Measurements from ENCODE around the gene ATP10A. TPM values are rescaled to one million over a fixed set of nuclear protein-coding genes. Genes with fewer than 3 reads are reported as not detected.

Gene ATP10A
- total and polyA plus RNA-seq, 8 donors: 1.5 to 15.2 (median 3.2) TPM

DNA sequence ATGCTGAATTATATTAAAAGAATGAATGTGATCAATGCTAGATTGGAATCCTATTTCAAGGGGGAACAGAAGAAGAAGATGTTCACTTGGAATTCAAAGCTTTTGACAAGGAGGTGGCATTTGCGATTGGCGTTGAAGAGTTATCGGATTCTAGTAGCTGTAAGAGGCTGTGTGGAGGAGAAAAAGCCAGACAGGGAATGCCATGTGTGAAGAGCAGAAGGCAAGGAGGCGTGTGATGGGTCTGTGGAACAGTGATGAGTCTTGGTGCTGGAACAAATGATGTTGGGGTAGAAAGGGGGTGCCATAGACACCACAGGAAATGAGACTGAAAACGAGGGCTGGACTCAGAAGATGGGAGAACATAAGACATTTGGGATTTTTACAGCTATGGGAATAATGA is 30.5 kb upstream of the ATP10A start:
- H3K4me1 ChIP-seq: peaks cover 0 to 19% (median 5%) of the 10 kb centered on the region in 4 donors
- H3K27me3 ChIP-seq: no peaks in the 10 kb centered on the region
- no peak overlapping the region for H3K4me3 ChIP-seq
- no peaks in the 10 kb centered on the region for H3K9me3 ChIP-seq
- DNase-seq: no peak
- intact Hi-C loops (cut with DNase I; ENCODE audit: low total_unique reads): no loop called here
- 77 to 87% (median 83%) methylated on average over 5 of the region's 5 CpGs for WGBS, 5 donors
- no peaks in the 10 kb centered on the region for H3K36me3 ChIP-seq
- no peak overlapping the region for H3K27ac ChIP-seq
- TF ChIP-seq EP300 (IDR thresholded peaks at IDR 0.05): no peak
- TF ChIP-seq POLR2AphosphoS5 (IDR thresholded peaks at IDR 0.05): no peak
- no peak for TF ChIP-seq POLR2A (IDR thresholded peaks at IDR 0.05)
- TF ChIP-seq, protein P1, sequence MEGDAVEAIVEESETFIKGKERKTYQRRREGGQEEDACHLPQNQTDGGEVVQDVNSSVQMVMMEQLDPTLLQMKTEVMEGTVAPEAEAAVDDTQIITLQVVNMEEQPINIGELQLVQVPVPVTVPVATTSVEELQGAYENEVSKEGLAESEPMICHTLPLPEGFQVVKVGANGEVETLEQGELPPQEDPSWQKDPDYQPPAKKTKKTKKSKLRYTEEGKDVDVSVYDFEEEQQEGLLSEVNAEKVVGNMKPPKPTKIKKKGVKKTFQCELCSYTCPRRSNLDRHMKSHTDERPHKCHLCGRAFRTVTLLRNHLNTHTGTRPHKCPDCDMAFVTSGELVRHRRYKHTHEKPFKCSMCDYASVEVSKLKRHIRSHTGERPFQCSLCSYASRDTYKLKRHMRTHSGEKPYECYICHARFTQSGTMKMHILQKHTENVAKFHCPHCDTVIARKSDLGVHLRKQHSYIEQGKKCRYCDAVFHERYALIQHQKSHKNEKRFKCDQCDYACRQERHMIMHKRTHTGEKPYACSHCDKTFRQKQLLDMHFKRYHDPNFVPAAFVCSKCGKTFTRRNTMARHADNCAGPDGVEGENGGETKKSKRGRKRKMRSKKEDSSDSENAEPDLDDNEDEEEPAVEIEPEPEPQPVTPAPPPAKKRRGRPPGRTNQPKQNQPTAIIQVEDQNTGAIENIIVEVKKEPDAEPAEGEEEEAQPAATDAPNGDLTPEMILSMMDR (IDR thresholded peaks at IDR 0.05): no peak

DNA sequence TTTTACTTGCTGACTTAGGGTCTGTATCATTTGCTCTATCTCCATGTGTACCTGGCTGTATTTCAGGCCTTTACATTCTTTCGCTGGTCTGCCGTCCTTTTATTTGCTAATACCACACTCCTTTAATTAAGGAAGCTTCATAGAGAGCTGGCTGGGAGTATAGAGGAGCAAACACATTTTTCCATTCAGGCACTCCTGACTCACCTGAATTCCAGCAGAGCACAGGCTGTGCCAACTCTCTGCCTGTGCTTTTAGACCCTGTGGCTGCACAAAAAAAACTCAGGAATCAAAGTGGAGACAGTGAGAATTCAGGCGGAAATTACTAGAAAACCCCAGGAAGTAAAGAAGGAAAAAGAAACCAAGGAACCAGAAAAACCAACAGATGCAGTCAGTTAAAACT is 29.0 kb upstream of the ATP10A start:
- Histone ChIP-seq H3K9me3 (no peaks in the 10 kb centered on the region), H3K36me3 (no peaks in the 10 kb centered on the region), H3K27ac (no peak overlapping the region), H3K4me3 (no peak overlapping the region), H3K27me3 (no peaks in the 10 kb centered on the region), H3K4me1 (peaks cover 0 to 19% (median 6%) of the 10 kb centered on the region in 4 donors)
- no peak for DNase-seq
- WGBS, 5 donors: 21 to 37% (median 33%) methylated on average over 3 of the region's 3 CpGs
- intact Hi-C loops (cut with DNase I; ENCODE audit: low total_unique reads): no loop called here
- TF ChIP-seq, protein P1 (IDR thresholded peaks at IDR 0.05): no peak
- TF ChIP-seq POLR2AphosphoS5 (IDR thresholded peaks at IDR 0.05) (no peak), POLR2A (IDR thresholded peaks at IDR 0.05) (no peak), EP300 (IDR thresholded peaks at IDR 0.05) (no peak)

DNA sequence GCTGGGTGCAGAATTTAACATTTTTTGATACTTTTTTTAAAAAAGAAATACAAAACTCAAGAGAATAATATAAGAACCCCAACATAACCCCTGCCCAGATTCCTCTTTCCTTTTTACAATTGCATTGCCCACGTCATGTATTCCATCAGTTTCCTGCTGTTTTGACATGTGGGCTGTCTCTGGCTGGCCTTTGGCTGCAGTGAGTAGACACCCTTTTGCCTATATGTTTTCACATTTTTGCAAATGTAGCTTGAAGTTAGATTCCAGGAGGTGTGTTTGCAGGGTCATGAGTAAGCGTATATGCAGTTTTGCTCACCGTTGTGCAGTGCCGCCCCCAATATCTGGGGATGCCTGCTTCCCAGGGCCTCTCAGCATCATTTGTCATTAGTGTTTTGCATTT is 28.0 kb upstream of the ATP10A start:
- 68 to 77% (median 72%) methylated on average over 4 of the region's 4 CpGs for WGBS, 5 donors
- intact Hi-C loops (cut with DNase I; ENCODE audit: low total_unique reads): no loop called here
- DNase-seq: no peak
- H3K27ac ChIP-seq: no peak overlapping the region
- peaks cover 0 to 22% (median 9%) of the 10 kb centered on the region in 4 donors for H3K4me1 ChIP-seq
- H3K4me3 ChIP-seq: no peak overlapping the region
- H3K36me3 ChIP-seq: no peaks in the 10 kb centered on the region
- TF ChIP-seq, protein P1 (IDR thresholded peaks at IDR 0.05): no peak
- TF ChIP-seq POLR2AphosphoS5 (IDR thresholded peaks at IDR 0.05) (no peak), EP300 (IDR thresholded peaks at IDR 0.05) (no peak), POLR2A (IDR thresholded peaks at IDR 0.05) (no peak)
- H3K27me3 ChIP-seq: no peaks in the 10 kb centered on the region
- no peaks in the 10 kb centered on the region for H3K9me3 ChIP-seq

DNA sequence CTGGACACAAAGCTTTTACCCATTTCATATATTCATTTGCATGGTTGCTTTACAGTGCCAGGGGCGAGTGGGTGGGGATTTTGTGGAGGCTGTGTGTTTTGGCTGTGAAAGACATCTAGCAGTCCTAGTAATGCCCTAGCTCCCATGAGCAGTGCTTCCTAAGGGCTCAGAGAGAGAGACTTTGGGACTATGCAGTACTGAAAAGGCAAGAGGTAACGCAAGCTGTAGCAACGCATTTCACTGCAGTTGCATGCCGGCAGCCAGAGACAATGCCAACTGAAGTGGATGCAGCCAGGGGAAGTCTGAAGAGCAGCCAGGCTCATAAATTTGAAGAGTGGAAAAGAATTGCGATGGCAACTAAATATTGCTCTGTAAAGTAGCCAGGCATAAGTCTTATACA is 27.4 kb upstream of the ATP10A start:
- WGBS, 5 donors: 77 to 85% (median 83%) methylated on average over 5 of the region's 5 CpGs
- no peak for DNase-seq

More for the DNA sequence above, 27.4 kb upstream of the ATP10A start:
- Histone ChIP-seq H3K36me3 (no peaks in the 10 kb centered on the region), H3K4me3 (no peak overlapping the region), H3K9me3 (no peaks in the 10 kb centered on the region), H3K27ac (no peak overlapping the region), H3K4me1 (peaks cover 0 to 22% (median 9%) of the 10 kb centered on the region in 4 donors), H3K27me3 (no peaks in the 10 kb centered on the region)
- intact Hi-C loops (cut with DNase I; ENCODE audit: low total_unique reads): no loop called here
- TF ChIP-seq, protein P1 (IDR thresholded peaks at IDR 0.05): no peak
- peak in 1 of 3 donors; percentile 37 for TF ChIP-seq POLR2AphosphoS5 (IDR thresholded peaks at IDR 0.05)

All from stomach (tissue), 9 donors.